HepG2 (cell line): ENCODE results near the gene LTC4S. TPM values are rescaled to one million over a fixed set of nuclear protein-coding genes. Genes with fewer than 3 reads are reported as not detected.

ENCODE experiments used
- HES4 ChIP-seq: sonication (generic); formaldehyde crosslinking; IDR thresholded peaks from 2 replicates; pipeline ENCODE4 v1.9.0; 2021; ENCODE audit warnings: mild to moderate bottlenecking, missing genetic modification reagents, borderline replicate concordance
- HOXA5 ChIP-seq: sonication (generic); formaldehyde crosslinking; IDR thresholded peaks from 2 replicates; pipeline ENCODE4 v1.4.0; 2020; ENCODE audit warnings: missing genetic modification reagents
- KLF15 ChIP-seq: sonication (generic); formaldehyde crosslinking; IDR thresholded peaks from 2 replicates; pipeline ENCODE4 v1.8.1; 2023; ENCODE audit warnings: borderline replicate concordance, mild to moderate bottlenecking, inconsistent platforms, missing genetic modification reagents, mixed read lengths
- PAWR ChIP-seq: sonication (generic); formaldehyde crosslinking; IDR thresholded peaks from 2 replicates; pipeline ENCODE4 v1.4.0; 2020; ENCODE audit warnings: missing genetic modification reagents, mild to moderate bottlenecking, borderline replicate concordance
- RAD51 ChIP-seq: fragments of 450-650 bp; IDR thresholded peaks from 2 replicates; pipeline ENCODE4 v1.6.1; 2016; ENCODE audit warnings: borderline replicate concordance
- RBFOX2 ChIP-seq: fragments of 200-400 bp; formaldehyde crosslinking; IDR thresholded peaks from 2 replicates; pipeline ENCODE4 v1.6.1; 2017; ENCODE audit warnings: low read depth, mild to moderate bottlenecking, low read length
- RELA ChIP-seq: sonication (generic); formaldehyde crosslinking; IDR thresholded peaks from 2 replicates; pipeline ENCODE4 v1.4.0; 2020; ENCODE audit warnings: missing genetic modification reagents
- ZFX ChIP-seq: sonication (generic); formaldehyde crosslinking; IDR thresholded peaks from 2 replicates; pipeline ENCODE4 v1.4.0; 2020; ENCODE audit warnings: mild to moderate bottlenecking, low read depth, missing genetic modification reagents, moderate library complexity
- ZNF17 ChIP-seq: sonication (generic); formaldehyde crosslinking; IDR thresholded peaks from 2 replicates; pipeline ENCODE4 v1.5.0; 2020; ENCODE audit warnings: mild to moderate bottlenecking, missing genetic modification reagents
- ZNF230 ChIP-seq: sonication (generic); formaldehyde crosslinking; IDR thresholded peaks from 2 replicates; pipeline ENCODE4 v1.4.0; 2020; ENCODE audit warnings: mild to moderate bottlenecking, missing genetic modification reagents
- ZNF253 ChIP-seq: sonication (generic); formaldehyde crosslinking; IDR thresholded peaks from 2 replicates; pipeline ENCODE4 v1.8.0; 2022; ENCODE audit warnings: mild to moderate bottlenecking, missing genetic modification reagents, borderline replicate concordance
- ZNF33A ChIP-seq: sonication (generic); formaldehyde crosslinking; IDR thresholded peaks from 2 replicates; pipeline ENCODE4 v1.5.1; 2020; ENCODE audit warnings: missing genetic modification reagents, mild to moderate bottlenecking, moderate library complexity, borderline replicate concordance
- ZNF776 ChIP-seq: sonication (generic); formaldehyde crosslinking; IDR thresholded peaks from 2 replicates; pipeline ENCODE4 v1.4.0; 2020; ENCODE audit warnings: mild to moderate bottlenecking, missing genetic modification reagents
- polyA plus RNA-seq, 8 experiments: library from polyadenylated mRNA; depleted of rRNA in 3 of 8; stranded (reverse) in 7 of 8; unstranded in 1 of 8; fragments of >200 nt; fragmentation: Illumina TruSeq in 4 of 8; extraction: Trizol in 4 of 8; gene quantifications; 2 replicates each; pipeline versions ENCODE4 v1.2.1 to v1.2.3, GENCODE V29; 2011 to 2016; ENCODE audit warnings: low read depth in 4 of 8, missing spikeins in 1 of 8, mixed read lengths in 1 of 8; ENCODE audit not compliant: insufficient read depth in 1 of 8
- total RNA-seq, 5 experiments: library from RNA; depleted of rRNA; stranded (reverse); fragments of >200 nt; fragmentation: Illumina TruSeq; extraction: Trizol; gene quantifications; 2 replicates each; pipeline ENCODE4 v1.2.3, GENCODE V29; 2016; ENCODE audit warnings: low read depth in 1 of 5
- TF ChIP-seq, protein P1 (sequence below): sonication (generic); formaldehyde crosslinking; IDR thresholded peaks from 2 replicates; pipeline ENCODE4 v1.5.0; 2020; ENCODE audit warnings: mild to moderate bottlenecking, missing genetic modification reagents
- TF ChIP-seq, protein P2 (sequence below): sonication (generic); formaldehyde crosslinking; IDR thresholded peaks from 2 replicates; pipeline ENCODE4 v1.4.0; 2020; ENCODE audit warnings: missing genetic modification reagents
- TF ChIP-seq, protein P3 (sequence below): sonication (generic); formaldehyde crosslinking; IDR thresholded peaks from 2 replicates; pipeline ENCODE4 v1.8.0; 2022; ENCODE audit warnings: missing genetic modification reagents, mild to moderate bottlenecking, moderate library complexity, borderline replicate concordance
- TF ChIP-seq, protein P4 (sequence below): sonication (generic); formaldehyde crosslinking; IDR thresholded peaks from 2 replicates; pipeline ENCODE4 v1.5.0; 2020; ENCODE audit warnings: mild to moderate bottlenecking, missing genetic modification reagents, borderline replicate concordance
- TF ChIP-seq, protein P5 (sequence below): sonication (generic); formaldehyde crosslinking; IDR thresholded peaks from 2 replicates; pipeline ENCODE4 v1.4.0; 2020; ENCODE audit warnings: missing genetic modification reagents

The LTC4S gene
- total and polyA plus RNA-seq, 2 of the 13 experiments (the other 11 are each of a cell fraction or from before 2014, with no cell fraction given): 0.35 TPM; not detected in 1

DNA sequence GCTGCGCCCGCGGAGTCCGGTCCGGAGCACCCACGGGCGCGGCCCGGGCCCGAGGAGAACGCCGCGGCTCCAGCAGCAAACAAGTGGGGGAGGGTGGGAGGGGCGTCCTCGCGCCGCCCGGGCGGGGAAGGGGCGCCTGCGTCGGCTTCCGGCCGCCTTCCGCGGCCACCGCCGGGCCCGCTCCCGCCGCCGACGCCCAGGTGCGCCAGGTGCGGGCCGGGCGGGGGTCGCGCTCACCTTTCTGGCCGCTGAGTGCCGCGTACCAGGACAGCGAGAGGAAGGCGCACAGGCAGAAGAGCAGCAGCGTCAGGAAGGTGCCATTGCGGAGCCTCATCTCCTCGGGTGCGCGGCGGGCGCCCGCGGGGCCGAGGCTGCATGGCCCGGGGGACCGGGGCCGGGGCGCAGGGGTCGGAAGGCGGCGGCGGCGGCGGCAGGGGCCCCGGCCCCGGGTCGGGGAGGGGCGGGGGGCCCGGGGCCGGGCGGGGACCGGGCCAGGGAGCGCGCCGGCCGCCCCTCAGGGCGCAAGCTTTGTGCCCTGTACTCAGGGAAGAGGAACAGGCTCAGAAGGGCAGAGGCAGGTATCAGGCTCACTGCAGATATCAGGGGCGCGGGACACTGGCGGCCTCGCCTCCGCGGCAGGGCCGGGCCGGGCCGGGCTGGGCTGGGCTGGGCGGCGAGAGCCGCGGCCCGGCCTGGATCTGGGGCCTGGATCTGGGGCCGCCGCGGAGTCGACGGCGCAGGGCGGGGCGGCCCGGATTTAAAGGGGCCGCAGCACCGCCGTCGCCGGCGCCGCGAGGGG lies 12.7 kb downstream of the LTC4S start, which contains the start of gene MGAT4B (continued):
- TF ChIP-seq, protein P1, sequence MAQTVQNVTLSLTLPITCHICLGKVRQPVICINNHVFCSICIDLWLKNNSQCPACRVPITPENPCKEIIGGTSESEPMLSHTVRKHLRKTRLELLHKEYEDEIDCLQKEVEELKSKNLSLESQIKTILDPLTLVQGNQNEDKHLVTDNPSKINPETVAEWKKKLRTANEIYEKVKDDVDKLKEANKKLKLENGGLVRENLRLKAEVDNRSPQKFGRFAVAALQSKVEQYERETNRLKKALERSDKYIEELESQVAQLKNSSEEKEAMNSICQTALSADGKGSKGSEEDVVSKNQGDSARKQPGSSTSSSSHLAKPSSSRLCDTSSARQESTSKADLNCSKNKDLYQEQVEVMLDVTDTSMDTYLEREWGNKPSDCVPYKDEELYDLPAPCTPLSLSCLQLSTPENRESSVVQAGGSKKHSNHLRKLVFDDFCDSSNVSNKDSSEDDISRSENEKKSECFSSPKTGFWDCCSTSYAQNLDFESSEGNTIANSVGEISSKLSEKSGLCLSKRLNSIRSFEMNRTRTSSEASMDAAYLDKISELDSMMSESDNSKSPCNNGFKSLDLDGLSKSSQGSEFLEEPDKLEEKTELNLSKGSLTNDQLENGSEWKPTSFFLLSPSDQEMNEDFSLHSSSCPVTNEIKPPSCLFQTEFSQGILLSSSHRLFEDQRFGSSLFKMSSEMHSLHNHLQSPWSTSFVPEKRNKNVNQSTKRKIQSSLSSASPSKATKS (CRISPR knock-in tag): no peak
- no peak for TF ChIP-seq ZNF33A (CRISPR knock-in tag)
- peak; percentile 65 for TF ChIP-seq ZFX
- no peak for TF ChIP-seq RELA (CRISPR knock-in tag)
- no peak for TF ChIP-seq ZNF17 (CRISPR knock-in tag)
- TF ChIP-seq ZNF776: no peak
- no peak for TF ChIP-seq PAWR (CRISPR knock-in tag)
- TF ChIP-seq, protein P2, sequence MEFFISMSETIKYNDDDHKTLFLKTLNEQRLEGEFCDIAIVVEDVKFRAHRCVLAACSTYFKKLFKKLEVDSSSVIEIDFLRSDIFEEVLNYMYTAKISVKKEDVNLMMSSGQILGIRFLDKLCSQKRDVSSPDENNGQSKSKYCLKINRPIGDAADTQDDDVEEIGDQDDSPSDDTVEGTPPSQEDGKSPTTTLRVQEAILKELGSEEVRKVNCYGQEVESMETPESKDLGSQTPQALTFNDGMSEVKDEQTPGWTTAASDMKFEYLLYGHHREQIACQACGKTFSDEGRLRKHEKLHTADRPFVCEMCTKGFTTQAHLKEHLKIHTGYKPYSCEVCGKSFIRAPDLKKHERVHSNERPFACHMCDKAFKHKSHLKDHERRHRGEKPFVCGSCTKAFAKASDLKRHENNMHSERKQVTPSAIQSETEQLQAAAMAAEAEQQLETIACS: no peak
- TF ChIP-seq KLF15 (CRISPR knock-in tag): no peak
- no peak for TF ChIP-seq RAD51
- TF ChIP-seq HOXA5: no peak
- TF ChIP-seq, protein P3, sequence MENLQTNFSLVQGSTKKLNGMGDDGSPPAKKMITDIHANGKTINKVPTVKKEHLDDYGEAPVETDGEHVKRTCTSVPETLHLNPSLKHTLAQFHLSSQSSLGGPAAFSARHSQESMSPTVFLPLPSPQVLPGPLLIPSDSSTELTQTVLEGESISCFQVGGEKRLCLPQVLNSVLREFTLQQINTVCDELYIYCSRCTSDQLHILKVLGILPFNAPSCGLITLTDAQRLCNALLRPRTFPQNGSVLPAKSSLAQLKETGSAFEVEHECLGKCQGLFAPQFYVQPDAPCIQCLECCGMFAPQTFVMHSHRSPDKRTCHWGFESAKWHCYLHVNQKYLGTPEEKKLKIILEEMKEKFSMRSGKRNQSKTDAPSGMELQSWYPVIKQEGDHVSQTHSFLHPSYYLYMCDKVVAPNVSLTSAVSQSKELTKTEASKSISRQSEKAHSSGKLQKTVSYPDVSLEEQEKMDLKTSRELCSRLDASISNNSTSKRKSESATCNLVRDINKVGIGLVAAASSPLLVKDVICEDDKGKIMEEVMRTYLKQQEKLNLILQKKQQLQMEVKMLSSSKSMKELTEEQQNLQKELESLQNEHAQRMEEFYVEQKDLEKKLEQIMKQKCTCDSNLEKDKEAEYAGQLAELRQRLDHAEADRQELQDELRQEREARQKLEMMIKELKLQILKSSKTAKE (CRISPR knock-in tag): no peak
- TF ChIP-seq HES4: peak; percentile 13; the same call in 1 of the 2 replicates
- TF ChIP-seq, protein P4, sequence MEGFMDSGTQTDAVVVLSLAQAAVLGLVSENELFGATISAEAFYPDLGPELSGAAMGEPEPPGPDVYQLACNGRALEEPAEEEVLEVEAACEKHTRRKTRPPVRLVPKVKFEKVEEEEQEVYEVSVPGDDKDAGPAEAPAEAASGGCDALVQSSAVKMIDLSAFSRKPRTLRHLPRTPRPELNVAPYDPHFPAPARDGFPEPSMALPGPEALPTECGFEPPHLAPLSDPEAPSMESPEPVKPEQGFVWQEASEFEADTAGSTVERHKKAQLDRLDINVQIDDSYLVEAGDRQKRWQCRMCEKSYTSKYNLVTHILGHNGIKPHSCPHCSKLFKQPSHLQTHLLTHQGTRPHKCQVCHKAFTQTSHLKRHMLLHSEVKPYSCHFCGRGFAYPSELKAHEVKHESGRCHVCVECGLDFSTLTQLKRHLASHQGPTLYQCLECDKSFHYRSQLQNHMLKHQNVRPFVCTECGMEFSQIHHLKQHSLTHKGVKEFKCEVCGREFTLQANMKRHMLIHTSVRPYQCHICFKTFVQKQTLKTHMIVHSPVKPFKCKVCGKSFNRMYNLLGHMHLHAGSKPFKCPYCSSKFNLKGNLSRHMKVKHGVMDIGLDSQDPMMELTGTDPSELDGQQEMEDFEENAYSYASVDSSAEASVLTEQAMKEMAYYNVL (CRISPR knock-in tag): no peak
- no peak for TF ChIP-seq ZNF253 (CRISPR knock-in tag)
- TF ChIP-seq, protein P5, sequence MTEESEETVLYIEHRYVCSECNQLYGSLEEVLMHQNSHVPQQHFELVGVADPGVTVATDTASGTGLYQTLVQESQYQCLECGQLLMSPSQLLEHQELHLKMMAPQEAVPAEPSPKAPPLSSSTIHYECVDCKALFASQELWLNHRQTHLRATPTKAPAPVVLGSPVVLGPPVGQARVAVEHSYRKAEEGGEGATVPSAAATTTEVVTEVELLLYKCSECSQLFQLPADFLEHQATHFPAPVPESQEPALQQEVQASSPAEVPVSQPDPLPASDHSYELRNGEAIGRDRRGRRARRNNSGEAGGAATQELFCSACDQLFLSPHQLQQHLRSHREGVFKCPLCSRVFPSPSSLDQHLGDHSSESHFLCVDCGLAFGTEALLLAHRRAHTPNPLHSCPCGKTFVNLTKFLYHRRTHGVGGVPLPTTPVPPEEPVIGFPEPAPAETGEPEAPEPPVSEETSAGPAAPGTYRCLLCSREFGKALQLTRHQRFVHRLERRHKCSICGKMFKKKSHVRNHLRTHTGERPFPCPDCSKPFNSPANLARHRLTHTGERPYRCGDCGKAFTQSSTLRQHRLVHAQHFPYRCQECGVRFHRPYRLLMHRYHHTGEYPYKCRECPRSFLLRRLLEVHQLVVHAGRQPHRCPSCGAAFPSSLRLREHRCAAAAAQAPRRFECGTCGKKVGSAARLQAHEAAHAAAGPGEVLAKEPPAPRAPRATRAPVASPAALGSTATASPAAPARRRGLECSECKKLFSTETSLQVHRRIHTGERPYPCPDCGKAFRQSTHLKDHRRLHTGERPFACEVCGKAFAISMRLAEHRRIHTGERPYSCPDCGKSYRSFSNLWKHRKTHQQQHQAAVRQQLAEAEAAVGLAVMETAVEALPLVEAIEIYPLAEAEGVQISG (CRISPR knock-in tag): peak; percentile 67
- no peak for TF ChIP-seq ZNF230
- peak; percentile 76; the same call in 1 of the 2 replicates for TF ChIP-seq RBFOX2
